Fibroblast of skin of left biceps (primary cell): Measurements from ENCODE around the gene SLC29A4.
"Not testable (repeated sequence)": the region's sequence is repeated elsewhere in the genome, so short reads cannot be mapped to it uniquely, and the experiment has no call there.

Source experiments
- DNase-seq, 2 experiments: peaks; one replicate each; pipeline ENCODE4 v3.0.0-alpha.2; 2013; ENCODE audit warnings: low read depth in 2 of 2

Gene SLC29A4

DNA sequence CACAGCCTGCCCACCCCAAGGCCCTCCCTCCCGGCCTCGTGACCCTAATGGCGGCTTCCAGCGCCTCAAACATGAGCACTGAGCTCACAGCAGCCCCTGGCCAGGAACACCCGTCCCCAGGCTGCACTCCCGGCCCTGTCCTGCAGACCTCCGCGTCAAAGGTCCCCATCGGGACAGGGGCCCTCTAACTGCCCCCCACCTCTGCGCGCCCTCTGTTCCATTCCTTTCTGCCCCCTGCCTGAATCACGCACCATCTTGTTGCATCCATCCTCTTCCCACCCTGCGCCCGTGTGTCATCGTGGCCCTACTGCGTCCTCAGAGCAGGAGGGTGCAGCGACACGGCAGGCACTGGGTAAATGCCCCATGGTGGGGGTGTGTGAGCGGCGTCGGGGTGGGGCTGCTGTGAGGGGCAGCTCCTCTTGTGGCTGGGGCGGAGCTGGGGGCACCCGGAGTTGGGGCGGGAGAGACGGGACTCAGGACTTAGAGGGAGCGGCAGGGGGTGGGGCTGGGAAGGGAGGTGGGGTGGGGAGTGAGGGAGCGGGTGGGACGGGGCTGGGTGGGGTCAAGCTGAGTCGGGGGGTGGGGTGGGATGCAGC, 13.4 kb downstream of the SLC29A4 start:
- no peak for DNase-seq

DNA sequence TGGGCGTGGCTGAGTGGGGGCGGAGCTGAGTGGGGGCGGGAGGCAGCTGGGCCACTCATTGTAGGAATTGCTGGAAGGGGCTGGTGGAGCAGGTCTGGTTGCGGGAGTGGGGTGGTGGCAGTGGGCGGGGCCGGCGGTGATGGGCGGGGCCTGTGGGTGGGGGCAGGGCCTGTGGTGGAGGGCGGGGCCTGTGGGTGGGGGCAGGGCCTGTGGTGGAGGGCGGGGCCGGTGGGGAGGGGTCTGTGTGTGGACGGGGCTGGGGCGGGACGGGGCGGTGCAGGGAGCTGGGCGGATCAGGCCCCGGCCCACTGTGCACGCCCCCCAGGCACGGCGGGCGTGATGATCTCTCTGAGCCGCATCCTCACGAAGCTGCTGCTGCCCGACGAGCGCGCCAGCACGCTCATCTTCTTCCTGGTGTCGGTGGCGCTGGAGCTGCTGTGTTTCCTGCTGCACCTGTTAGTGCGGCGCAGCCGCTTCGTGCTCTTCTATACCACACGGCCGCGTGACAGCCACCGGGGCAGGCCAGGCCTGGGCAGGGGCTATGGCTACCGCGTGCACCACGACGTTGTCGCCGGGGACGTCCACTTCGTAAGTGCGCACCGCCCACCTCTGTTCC, 14.0 kb downstream of the SLC29A4 start:
- no peak for DNase-seq

DNA sequence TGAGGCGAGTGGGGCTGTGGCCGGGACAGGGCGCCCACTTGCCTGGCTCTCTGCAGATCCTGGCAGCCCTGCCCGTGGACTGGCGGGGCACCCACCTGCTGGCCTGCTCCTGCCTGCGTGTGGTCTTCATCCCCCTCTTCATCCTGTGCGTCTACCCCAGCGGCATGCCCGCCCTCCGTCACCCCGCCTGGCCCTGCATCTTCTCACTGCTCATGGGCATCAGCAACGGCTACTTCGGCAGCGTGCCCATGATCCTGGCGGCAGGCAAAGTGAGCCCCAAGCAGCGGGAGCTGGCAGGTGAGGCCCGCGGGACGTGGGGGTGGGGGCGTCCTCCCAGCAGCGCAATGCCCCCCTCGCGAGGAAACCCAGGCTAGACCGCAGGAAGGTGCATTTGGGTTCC, 17.6 kb downstream of the SLC29A4 start:
- no peak for DNase-seq

DNA sequence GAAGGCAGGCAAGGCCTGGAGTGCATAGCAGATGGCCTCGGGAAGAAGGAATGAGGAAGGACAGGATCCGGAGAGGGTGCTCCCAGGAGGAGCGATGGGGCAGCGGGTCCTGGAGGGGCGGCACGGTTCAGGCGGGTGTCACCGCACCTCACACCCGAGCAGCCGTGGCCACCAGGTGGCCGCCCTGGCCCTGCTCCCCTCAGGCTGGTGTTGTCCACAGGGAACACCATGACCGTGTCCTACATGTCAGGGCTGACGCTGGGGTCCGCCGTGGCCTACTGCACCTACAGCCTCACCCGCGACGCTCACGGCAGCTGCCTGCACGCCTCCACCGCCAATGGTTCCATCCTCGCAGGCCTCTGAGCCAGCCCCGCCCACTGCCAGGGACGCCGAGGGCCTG, 19.8 kb downstream of the SLC29A4 start:
- no peak for DNase-seq

DNA sequence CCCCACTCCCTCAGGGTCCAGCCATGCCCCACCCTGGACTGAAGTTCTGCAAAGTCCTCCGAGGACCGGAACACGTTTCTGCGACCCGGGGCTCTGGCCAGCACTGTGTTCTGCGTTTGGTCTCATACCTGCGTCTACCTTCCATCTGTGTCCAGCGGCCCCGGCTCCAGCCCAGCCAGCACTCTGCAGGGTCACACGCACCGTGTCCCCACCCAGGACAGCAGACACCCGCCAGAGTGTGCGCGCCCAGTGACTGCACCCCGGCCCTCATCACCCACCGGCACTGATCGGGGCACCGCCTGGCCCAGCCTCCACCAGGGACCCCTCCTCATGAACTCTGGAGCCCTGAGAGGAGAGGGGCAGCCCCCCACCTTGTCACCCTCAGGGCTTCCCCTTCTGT, 20.3 kb downstream of the SLC29A4 start:
- no peak for DNase-seq

DNA sequence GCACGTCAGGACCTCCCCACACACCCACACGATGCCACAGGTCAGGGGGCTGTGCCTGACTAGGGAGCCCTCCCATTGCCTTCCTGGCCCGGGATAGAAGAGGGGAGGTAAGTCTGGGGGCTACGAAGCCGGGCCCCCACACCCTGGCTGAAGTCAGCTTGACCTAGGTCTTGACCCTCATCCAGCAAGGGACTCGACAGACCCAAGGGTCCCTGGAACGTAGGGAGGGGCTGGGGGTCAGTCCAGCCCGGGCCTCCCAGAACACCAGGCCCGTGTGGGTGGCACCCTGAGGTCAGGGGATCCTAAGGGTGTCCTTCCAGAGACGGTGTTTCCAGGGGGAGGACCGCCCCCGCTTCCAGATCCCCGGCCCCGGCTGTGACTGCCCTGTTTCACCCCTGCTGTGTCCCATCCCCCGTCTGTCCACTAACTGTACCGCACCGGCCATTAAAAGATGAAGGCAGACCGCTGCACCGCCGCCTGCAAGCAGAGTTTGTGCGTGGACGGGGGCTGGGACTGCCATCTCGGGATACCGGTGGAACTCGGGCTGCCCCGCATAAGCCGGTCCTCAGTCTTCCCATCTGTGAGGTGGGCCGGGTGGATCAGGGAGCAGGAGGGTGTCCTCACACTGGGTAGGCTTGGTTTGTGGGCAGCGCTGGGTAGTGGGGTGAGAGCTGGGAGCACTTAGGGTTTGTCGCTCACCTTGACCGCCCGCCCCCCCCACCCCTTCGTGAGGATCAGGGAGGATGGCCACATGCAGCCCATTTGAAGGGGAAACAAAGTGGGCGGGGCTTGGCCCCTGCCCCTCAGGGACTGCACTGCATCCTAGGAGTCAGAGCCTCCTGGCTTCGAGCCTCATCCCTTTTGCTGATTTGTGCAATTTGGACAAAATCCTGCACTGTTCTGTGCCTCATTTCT, 21.1 kb downstream of the SLC29A4 start:
- DNase-seq: no peak

DNA sequence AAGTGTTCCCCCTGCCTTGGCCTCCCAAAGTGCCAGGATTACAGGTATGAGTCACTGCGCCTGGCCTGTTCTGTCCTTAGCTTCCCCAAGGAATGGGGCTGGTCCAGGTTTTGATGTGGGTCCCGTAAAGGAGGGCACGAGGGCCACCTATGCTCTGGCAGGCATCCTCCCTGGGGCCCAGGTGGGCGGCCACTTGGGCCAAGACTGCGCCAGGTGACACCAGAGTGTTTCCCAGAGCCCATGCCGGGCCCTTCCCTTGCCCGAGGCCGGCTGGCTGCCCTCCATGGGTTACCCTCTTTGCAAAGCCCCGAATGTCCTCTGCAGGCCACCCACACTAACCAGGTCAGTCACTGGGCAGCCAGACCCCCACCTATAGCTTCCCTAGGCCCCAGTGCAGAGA, 22.3 kb downstream of the SLC29A4 start:
- not testable (repeated sequence) for DNase-seq

DNA sequence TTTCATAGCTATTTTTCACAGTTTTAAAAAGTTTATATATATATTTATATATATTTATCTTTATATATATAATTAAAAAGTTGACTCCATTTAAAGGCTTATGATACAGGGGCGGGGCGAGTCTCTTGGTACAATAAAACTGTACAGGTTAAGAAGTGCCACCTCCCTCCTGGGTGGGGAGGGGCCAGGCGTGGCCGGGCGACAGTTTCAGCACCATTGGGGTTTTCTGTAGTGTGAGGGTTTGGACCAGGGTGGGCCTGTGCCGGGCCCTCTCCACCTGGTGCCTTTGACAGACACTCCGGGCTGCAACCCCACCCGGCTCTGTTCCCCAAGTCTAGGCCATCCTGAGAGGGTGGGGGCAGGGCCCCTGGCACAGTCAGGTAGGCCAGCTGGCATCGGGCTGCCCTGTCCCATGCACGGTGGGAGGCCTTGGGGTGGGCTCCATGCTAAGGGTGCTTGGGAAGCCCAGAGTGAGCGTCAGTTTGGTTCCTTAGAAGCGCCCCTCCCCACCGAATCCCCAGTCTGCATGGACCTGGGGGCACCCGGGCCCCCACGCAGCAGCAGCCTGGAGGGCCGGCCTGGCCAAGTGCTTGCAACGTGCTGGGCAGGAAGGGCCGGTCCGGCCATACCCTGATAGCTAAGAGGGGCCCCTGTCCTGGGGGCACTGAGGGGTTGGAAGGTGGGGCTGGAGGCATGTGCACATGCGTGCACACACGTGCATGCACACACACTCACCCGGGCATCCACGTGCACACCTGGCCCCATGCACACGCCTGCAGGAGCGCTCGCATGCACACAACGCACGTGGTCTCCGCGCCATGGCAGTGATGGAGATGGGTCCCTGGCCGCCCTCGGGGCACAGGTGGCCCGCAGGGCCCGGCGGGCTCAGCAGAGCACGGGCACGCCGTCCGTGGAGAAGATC, 24.7 kb downstream of the SLC29A4 start:
- not testable (repeated sequence) for DNase-seq

DNA sequence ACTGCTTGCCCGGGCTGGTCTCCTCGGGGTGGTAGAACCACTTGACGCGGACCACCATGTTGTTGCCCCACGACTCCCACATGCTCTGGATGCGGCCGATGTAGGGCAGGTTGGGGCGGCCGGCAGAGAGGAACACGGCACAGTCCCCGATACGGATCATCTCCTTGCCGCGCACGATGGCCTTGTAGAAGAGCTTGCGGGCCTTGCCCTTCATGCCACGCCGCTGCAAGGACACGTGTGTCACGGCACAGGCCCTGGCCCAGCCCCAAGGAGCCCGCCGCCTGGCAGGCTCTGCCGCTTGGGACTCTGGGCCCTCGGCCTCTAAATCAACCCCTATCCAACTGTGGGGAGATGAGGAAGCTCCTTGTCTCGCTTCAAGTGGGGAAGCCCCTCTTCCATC, 26.4 kb downstream of the SLC29A4 start:
- no peak for DNase-seq

DNA sequence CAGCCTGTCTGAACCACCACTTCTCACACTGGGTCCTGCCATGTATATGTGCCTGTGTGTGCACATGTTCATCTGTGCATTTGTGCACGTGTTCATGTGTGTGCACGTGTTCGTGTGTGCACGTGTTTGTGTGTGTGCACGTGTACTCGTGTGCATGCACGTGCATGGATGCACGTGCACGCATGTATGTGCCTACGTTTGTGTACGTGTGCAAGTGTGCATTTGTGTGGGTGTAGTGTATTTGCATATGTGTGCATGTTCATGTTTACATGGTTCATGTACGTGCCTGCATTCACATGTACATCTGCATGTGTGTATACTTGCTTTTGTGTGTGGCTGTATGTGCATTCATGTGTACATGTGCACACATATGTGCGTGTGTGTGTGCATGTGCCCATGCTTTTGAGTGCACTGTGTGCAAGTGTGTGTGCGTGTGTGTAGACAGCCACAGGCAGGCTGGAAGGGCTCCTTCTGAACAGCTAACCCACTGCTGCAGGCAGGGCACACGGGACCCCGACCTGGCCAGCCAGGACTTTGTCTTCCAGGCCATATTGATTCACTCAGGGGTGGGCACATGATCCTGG, 28.2 kb downstream of the SLC29A4 start:
- DNase-seq: no peak

DNA sequence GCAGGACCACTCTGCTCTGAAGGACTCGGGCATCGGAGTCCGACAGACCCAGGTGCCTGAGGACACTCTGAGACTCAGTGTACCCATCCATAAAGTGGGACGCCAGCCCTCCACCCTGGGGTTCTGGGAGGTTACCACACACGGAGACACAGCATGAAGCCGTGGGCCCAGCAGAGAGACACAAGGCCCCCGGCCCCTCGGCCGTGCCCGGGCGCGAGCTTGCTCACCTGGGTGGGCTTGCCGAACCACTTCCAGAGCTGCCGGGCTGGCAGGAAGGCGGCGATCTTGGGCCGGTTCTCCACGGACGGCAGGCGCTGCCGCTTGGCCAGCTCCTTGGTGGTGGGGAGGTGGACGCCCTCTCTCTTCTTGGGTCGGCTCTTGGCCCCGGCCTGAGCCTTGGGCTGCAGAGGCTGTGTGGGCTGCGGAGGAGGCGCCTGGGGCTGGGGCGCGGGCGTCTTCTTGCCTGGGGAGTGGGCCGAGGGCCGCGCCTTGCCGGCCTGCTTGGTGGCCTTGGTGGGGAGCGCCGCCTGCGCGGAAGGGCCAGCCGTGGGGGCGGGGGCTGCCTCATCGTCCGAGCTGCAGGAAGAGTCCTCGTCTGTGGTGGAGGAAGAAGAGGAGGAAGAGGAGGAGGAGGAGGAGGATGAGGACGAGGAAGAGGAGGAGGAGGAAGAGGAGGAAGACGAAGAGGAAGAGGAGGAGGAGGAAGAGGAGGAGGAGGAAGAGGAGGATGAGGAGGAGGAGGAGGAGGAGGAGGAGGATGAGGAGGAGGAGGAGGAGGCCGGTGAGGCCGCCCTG, 29.7 kb downstream of the SLC29A4 start:
- not testable (repeated sequence) for DNase-seq

DNA sequence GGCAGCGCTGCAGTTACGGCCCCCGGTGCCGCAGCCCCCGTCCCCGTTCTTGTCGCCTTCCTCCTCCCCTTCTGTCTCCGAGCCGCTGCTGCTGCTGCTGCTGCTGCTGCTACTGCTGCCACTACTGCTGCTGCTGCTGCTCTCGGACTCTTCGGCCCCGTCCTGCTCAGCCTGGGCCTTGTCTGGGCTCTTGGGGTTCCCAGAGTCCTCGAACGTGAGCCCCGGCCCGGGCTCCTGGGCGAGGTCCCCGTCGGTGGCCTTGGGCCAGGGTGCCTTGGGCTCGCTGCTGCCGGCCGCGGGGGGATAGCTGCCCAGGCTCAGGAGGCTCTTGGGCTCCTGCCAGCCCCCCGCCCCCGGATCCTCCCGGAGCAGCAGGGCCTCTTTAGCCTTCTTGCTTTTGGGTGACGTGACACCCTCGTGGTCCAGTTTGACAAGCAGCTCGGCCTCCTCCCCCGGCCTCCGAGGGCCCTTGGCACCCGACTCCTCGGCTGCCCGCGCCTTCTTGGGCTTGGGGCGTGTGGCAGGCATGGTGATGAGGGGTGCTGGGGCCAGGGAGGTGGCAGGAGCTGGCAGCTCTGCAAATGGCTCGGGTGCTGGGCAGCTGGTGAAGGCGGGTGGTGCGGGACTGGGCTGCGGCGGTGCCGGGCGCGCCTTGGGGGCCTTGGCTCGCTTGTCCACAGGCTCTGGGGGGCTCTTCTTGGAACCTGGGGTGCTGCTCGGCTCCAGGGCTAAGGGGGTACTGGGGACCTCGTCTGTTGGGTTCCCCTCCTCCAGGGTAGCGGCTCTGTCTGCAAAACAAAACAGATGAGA, 30.5 kb downstream of the SLC29A4 start:
- DNase-seq: not testable (repeated sequence)

DNA sequence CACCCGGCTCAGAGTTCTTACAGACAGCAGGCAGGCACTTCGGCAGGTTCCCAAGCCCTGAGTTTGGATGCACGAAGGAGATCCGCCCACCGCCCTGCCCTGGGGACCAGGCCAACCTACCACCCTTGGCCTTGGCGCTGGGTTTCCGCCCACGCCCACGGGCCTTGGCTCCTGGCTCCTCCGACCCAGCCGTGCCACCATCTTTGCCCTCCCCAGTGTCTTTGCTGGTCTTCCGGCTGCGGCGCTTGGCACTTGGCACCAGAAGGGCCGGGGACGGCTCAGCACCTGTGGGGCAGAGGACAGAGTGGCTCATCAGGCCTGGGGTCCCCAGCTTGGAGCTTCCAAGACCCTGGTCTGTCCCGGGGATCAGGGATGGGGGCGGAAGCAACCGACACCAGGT, 32.1 kb downstream of the SLC29A4 start:
- no peak for DNase-seq

DNA sequence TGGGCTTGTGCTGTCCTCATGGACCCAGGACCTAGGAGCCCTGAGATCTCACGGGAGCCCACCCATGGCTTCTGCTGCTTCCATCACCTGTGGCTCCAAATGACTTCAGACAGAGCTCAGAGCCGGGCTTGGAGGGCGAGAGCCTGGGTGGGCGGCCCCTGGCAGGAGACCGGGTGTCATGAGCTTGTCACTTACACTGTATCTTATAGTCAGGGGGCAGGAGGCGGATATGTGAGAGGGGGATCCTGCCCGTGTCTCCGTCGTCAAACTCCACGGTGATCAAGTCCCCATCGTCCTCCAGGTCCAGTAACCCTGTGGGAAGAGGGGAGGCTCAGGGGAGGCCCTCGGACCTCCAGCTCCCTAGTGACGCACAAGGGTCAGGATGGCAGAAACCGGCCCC, 33.0 kb downstream of the SLC29A4 start:
- DNase-seq: no peak

DNA sequence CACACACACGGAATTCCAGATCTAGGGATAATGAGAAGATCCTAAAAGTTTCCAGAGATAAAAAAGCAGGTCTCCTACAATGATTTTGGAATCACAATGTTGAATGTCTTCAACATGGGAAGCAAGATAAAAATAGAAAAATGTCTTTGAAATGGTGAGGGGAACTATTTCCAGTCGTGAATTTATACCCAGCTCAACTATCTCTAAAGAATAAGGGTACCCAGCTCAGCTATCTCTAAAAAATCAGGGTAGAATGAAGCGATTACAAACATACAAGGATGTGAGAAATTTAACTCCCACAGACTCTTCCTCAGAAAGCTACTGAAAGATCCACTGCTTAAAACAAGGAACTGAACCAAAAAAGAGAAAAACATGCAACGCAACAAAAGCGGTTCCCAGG, 35.9 kb downstream of the SLC29A4 start:
- not testable (repeated sequence) for DNase-seq

DNA sequence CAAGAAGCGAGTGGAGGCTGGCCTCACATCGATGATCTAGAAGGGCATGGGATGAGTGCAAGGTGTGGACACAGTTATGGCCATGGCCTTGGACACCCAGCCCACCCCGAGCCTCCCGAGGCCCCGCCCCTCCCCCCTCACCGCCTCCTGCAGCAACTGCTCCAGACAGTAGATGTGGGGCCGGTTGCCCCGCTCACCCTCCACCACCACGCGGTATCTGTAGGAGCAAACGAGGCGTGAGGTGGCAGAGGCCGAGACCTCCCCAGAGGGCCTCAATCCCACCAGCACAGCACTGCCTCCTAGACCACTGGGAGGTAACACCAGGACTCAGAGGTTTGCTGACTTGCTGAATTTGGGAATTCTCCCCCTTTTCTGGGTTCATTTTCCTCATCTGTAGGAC, 37.6 kb downstream of the SLC29A4 start:
- no peak for DNase-seq

DNA sequence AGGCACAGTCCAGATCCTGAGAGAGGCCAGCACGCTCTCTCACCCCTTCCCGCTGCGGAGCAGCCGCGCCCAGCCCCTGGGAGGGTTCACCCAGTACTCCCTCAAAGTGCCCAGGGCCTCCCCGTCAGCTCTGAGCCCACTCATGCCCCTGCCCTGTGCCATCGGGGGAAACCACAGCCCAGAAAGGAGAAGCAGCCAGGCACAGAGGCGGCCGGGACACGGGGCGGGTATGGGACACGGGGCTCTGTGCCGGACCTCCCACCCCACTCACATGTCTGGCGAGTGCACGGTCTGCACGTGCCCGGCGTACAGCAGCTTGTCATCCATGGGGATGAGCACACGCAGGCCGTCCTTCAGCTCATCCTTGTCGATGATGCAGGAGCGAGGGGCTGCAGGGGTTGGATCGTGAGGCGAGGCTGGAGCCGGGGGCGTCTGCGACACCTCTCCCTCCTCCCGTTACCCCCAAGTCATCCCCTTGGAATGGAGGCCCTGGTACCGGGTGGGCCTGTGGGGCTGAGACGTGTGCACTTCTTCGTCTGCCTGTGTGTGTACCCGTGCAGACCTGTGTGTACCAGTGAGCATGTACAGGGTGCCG, 38.2 kb downstream of the SLC29A4 start:
- no peak for DNase-seq

DNA sequence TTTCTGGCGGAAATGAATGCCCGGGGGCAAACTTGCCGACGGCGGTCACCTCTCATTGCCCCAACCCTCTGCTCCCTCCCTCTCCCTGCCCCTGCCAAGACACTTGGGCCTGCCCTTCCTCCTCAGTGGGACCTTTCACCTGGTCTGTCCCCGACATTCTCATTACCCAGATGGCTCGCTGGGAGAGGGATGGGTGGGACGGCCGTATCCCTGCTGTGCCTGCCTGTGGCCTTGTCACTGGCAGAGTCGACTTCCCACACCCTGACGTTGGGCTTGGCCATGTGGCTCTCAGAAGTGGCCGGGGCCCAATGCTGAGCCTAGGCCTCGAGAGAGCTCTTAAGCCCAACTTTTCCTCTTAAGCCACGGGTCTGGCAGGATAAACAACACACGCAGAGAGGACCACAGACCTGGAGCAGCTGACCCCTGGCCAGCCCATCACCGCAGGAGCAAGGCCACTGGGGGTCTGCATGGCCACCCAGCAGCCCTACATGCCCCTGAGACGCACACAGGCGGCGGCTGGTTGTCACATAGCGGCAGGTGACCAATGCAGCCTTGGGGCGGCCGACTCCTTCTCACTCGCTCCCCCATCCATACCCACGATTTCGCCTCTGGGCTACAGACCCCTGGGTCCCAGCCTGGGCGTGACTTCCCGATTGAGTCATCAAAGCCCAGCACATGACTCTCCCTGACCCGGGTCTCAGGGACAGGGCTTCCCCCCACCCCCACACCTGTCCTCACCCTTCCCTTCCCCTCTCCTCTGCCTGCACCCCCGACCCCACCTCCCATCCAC, 40.1 kb downstream of the SLC29A4 start:
- no peak for DNase-seq
